Measurements from ENCODE around the gene ABHD6. TPM values are rescaled to one million over a fixed set of nuclear protein-coding genes. Genes with fewer than 3 reads are reported as not detected.

Gene ABHD6
- total and polyA plus RNA-seq, 9 of the 15 experiments (the other 6 are each of a cell fraction or from before 2014, with no cell fraction given): 0.53 to 3.6 (median 2.5) TPM

DNA sequence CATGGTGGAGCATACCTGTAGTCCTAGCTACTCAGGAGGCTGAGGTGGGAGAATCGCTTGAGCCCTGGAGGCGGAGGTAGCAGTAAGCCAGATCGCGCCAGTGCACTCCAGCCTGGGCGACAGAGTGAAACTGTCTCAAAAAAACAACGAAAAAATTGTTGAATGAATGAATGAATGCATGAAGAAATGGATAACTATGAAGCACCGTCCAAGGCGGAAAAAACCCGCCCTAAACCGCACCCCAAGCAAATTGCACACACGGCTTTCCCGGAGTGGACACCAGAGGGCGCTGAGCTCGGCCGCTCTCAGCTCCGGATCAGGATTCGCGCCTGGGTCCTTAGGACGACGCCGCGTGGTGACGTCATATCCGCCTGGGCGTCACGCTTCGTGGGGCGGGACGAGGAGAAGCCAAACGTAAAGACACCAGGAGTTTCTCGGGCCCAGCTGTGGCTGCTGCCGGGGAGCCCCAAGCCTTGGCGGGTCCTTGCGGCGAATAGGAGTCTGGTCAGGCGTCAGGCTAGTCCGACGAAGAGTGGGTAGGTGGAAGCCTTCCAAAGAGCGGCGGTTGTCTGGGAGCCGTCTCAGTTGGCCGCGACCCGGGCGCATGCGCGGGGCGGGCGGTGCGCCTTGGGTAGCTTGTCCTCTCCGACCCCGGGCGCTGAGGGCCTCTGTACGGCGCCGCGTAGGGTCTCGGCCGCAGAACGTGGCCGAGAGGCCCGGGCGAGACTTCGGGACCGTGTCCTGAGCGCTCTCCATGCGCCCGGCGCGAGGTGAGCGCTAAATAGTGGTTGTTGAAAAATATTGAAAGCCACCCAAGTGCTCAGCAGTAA is 68.5 kb downstream of the ABHD6 start, which contains the start of the genes HTD2 and RPP14 (continued):
- TF ChIP-seq ZHX1 (conservative IDR thresholded peaks at IDR 0.05; ENCODE audit: low read length) (no peak), DPF2 (IDR thresholded peaks at IDR 0.05) (peak; percentile 35; the same call in 1 of the 2 replicates), ZNF174 (CRISPR knock-in tag; IDR thresholded peaks at IDR 0.05) (no peak), MEIS2 (IDR thresholded peaks at IDR 0.05; ENCODE audit: partially characterized antibody) (peak; percentile 80), ATF3 (IDR thresholded peaks at IDR 0.05) (peak; percentile 100), ATF3 (CRISPR knock-in tag; conservative IDR thresholded peaks at IDR 0.05) (peak; percentile 33; the same call in 1 of the 2 replicates), ZNF347 (CRISPR knock-in tag; IDR thresholded peaks at IDR 0.05; ENCODE audit: low read depth) (no peak), ZNF561 (CRISPR knock-in tag; conservative IDR thresholded peaks at IDR 0.05) (no peak), ZNF408 (CRISPR knock-in tag; IDR thresholded peaks at IDR 0.05; ENCODE audit: low read depth) (peak; percentile 98; the same call in 1 of the 2 replicates), ZNF263 (CRISPR knock-in tag; IDR thresholded peaks at IDR 0.05; ENCODE audit: borderline replicate concordance) (no peak), MAFF (IDR thresholded peaks at IDR 0.05; ENCODE audit: low read length) (no peak), HNRNPL (IDR thresholded peaks at IDR 0.05; ENCODE audit: low read depth, low read length) (no peak), EWSR1 (IDR thresholded peaks at IDR 0.05; ENCODE audit: borderline replicate concordance, low read depth, partially characterized antibody) (no peak), MLLT1 (IDR thresholded peaks at IDR 0.05) (peak in 1 of 2 experiments; percentile 17; a peak in 1 of 4 replicates)
- TF ChIP-seq, protein P1, sequence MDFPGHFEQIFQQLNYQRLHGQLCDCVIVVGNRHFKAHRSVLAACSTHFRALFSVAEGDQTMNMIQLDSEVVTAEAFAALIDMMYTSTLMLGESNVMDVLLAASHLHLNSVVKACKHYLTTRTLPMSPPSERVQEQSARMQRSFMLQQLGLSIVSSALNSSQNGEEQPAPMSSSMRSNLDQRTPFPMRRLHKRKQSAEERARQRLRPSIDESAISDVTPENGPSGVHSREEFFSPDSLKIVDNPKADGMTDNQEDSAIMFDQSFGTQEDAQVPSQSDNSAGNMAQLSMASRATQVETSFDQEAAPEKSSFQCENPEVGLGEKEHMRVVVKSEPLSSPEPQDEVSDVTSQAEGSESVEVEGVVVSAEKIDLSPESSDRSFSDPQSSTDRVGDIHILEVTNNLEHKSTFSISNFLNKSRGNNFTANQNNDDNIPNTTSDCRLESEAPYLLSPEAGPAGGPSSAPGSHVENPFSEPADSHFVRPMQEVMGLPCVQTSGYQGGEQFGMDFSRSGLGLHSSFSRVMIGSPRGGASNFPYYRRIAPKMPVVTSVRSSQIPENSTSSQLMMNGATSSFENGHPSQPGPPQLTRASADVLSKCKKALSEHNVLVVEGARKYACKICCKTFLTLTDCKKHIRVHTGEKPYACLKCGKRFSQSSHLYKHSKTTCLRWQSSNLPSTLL (IDR thresholded peaks at IDR 0.05): no peak; the same call in 1 of the 2 replicates
- TF ChIP-seq, protein P2, sequence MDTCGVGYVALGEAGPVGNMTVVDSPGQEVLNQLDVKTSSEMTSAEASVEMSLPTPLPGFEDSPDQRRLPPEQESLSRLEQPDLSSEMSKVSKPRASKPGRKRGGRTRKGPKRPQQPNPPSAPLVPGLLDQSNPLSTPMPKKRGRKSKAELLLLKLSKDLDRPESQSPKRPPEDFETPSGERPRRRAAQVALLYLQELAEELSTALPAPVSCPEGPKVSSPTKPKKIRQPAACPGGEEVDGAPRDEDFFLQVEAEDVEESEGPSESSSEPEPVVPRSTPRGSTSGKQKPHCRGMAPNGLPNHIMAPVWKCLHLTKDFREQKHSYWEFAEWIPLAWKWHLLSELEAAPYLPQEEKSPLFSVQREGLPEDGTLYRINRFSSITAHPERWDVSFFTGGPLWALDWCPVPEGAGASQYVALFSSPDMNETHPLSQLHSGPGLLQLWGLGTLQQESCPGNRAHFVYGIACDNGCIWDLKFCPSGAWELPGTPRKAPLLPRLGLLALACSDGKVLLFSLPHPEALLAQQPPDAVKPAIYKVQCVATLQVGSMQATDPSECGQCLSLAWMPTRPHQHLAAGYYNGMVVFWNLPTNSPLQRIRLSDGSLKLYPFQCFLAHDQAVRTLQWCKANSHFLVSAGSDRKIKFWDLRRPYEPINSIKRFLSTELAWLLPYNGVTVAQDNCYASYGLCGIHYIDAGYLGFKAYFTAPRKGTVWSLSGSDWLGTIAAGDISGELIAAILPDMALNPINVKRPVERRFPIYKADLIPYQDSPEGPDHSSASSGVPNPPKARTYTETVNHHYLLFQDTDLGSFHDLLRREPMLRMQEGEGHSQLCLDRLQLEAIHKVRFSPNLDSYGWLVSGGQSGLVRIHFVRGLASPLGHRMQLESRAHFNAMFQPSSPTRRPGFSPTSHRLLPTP (IDR thresholded peaks at IDR 0.05; ENCODE audit: borderline replicate concordance, extremely low read depth, insufficient read length): no peak

Measured in K562 (cell line).